HepG2 (cell line): ENCODE measurements around the gene TSHZ2. TPM values are rescaled to one million over a fixed set of nuclear protein-coding genes. Genes with fewer than 3 reads are reported as not detected.

Experiments used
- AKAP8 ChIP-seq: sonication (generic); formaldehyde crosslinking; IDR thresholded peaks from 2 replicates; pipeline ENCODE4 v1.5.1; 2020; ENCODE audit warnings: mild to moderate bottlenecking, missing genetic modification reagents
- ATF7 ChIP-seq, 2 experiments: fragments of 450-650 bp in 1 of 2; sonication (generic) in 1 of 2; formaldehyde crosslinking in 1 of 2; IDR thresholded peaks; 2 replicates each; pipeline versions ENCODE4 v1.4.0 to v1.6.1; 2016 to 2020; ENCODE audit warnings: antibody characterized with exemption in 1 of 2, mild to moderate bottlenecking in 1 of 2, missing genetic modification reagents in 1 of 2
- CHCHD3 ChIP-seq: sonication (generic); formaldehyde crosslinking; IDR thresholded peaks from 2 replicates; pipeline ENCODE4 v1.8.0; 2022; ENCODE audit warnings: mild to moderate bottlenecking, missing genetic modification reagents, moderate library complexity
- DZIP1 ChIP-seq: sonication (generic); formaldehyde crosslinking; IDR thresholded peaks from 2 replicates; pipeline ENCODE4 v1.5.0; 2020; ENCODE audit warnings: mild to moderate bottlenecking, missing genetic modification reagents
- FIP1L1 ChIP-seq: fragments of 200-400 bp; formaldehyde crosslinking; IDR thresholded peaks from 2 replicates; pipeline ENCODE4 v1.6.1; 2018; ENCODE audit warnings: low read depth, mild to moderate bottlenecking, low read length, moderate library complexity, borderline replicate concordance; ENCODE audit not compliant: insufficient read depth
- FOXP1 ChIP-seq, 2 experiments: fragments of 450-650 bp in 1 of 2; IDR thresholded peaks; 2 replicates each; pipeline ENCODE4 v1.6.1; 2017 to 2018; ENCODE audit warnings: antibody characterized with exemption in 1 of 2
- GATAD2A ChIP-seq: IDR thresholded peaks from 2 replicates; pipeline ENCODE4 v1.6.1; 2016
- HINFP ChIP-seq: sonication (generic); formaldehyde crosslinking; IDR thresholded peaks from 2 replicates; pipeline ENCODE4 v1.4.0; 2020; ENCODE audit warnings: low read depth, mild to moderate bottlenecking, missing genetic modification reagents
- HOMEZ ChIP-seq: IDR thresholded peaks from 2 replicates; pipeline ENCODE4 v1.6.1; 2016; ENCODE audit warnings: low read depth
- ISX ChIP-seq: sonication (generic); formaldehyde crosslinking; conservative IDR thresholded peaks from 2 replicates; pipeline ENCODE4 v1.5.0; 2020; ENCODE audit warnings: missing genetic modification reagents
- MAFG ChIP-seq: sonication (generic); formaldehyde crosslinking; IDR thresholded peaks from 2 replicates; pipeline ENCODE4 v1.5.1; 2020; ENCODE audit warnings: mild to moderate bottlenecking, missing genetic modification reagents
- RXRA ChIP-seq: sonication (generic); formaldehyde crosslinking; IDR thresholded peaks from 2 replicates; pipeline ENCODE4 v1.5.1; 2020; ENCODE audit warnings: missing genetic modification reagents
- TAF1 ChIP-seq: sonication (generic); formaldehyde crosslinking; IDR thresholded peaks from 2 replicates; pipeline ENCODE4 v1.4.0; 2020; ENCODE audit warnings: missing genetic modification reagents
- TCF7 ChIP-seq: sonication (generic); IDR thresholded peaks from 2 replicates; pipeline ENCODE4 v1.6.1; 2016; ENCODE audit warnings: antibody characterized with exemption, low read depth
- ZBTB33 ChIP-seq: sonication (generic); formaldehyde crosslinking; IDR thresholded peaks from 2 replicates; pipeline ENCODE4 v1.4.0; 2020; ENCODE audit warnings: missing genetic modification reagents
- ZBTB8A ChIP-seq: sonication (generic); formaldehyde crosslinking; IDR thresholded peaks from 2 replicates; pipeline ENCODE4 v1.4.0; 2020; ENCODE audit warnings: mild to moderate bottlenecking, low read depth, missing genetic modification reagents, borderline replicate concordance
- ZNF570 ChIP-seq: sonication (generic); formaldehyde crosslinking; IDR thresholded peaks from 2 replicates; pipeline ENCODE4 v1.4.0; 2020; ENCODE audit warnings: mild to moderate bottlenecking, missing genetic modification reagents, borderline replicate concordance
- ZNF619 ChIP-seq: sonication (generic); formaldehyde crosslinking; IDR thresholded peaks from 2 replicates; pipeline ENCODE4 v1.4.0; 2020; ENCODE audit warnings: mild to moderate bottlenecking, missing genetic modification reagents
- ZNF784 ChIP-seq: sonication (generic); formaldehyde crosslinking; IDR thresholded peaks from 2 replicates; pipeline ENCODE4 v1.5.1; 2020; ENCODE audit warnings: missing genetic modification reagents, mild to moderate bottlenecking, borderline replicate concordance
- ZSCAN21 ChIP-seq: sonication (generic); formaldehyde crosslinking; IDR thresholded peaks from 2 replicates; pipeline ENCODE4 v1.8.0; 2022; ENCODE audit warnings: mild to moderate bottlenecking, missing genetic modification reagents, moderate library complexity, borderline replicate concordance
- polyA plus RNA-seq, 8 experiments: library from polyadenylated mRNA; depleted of rRNA in 3 of 8; stranded (reverse) in 7 of 8; unstranded in 1 of 8; fragments of >200 nt; fragmentation: Illumina TruSeq in 4 of 8; extraction: Trizol in 4 of 8; gene quantifications; 2 replicates each; pipeline versions ENCODE4 v1.2.1 to v1.2.3, GENCODE V29; 2011 to 2016; ENCODE audit warnings: low read depth in 4 of 8, missing spikeins in 1 of 8, mixed read lengths in 1 of 8; ENCODE audit not compliant: insufficient read depth in 1 of 8
- total RNA-seq, 5 experiments: library from RNA; depleted of rRNA; stranded (reverse); fragments of >200 nt; fragmentation: Illumina TruSeq; extraction: Trizol; gene quantifications; 2 replicates each; pipeline ENCODE4 v1.2.3, GENCODE V29; 2016; ENCODE audit warnings: low read depth in 1 of 5

Gene TSHZ2
- total and polyA plus RNA-seq, 2 of the 13 experiments (the other 11 are each of a cell fraction or from before 2014, with no cell fraction given) = 0.01 TPM; not detected in 1

GRCh38 chr20:53513489-53514298, 541.5 kb downstream of the TSHZ2 start (continued):
- TF ChIP-seq ISX (CRISPR knock-in tag) (no peak), ZBTB33 (CRISPR knock-in tag) (no peak), ZBTB8A (CRISPR knock-in tag) (no peak), TAF1 (CRISPR knock-in tag) (peak; percentile 33; the same call in 1 of the 2 replicates), GATAD2A (CRISPR knock-in tag) (peak; percentile 66), MAFG (CRISPR knock-in tag) (no peak), RXRA (CRISPR knock-in tag) (0 out of 2 replicates have a peak, but pooled peaks have one; percentile 37), ATF7 (IDR thresholded peaks at IDR 0.05) (no peak), ATF7 (CRISPR knock-in tag; IDR thresholded peaks at IDR 0.05) (peak; percentile 61; the same call in 1 of the 2 replicates), FOXP1 (IDR thresholded peaks at IDR 0.05) (no peak), FOXP1 (CRISPR knock-in tag; IDR thresholded peaks at IDR 0.05) (peak; percentile 27; the same call in 1 of the 2 replicates), CHCHD3 (no peak), ZNF784 (CRISPR knock-in tag) (peak; percentile 59; the same call in 1 of the 2 replicates), HINFP (no peak), TCF7 (peak; percentile 52), ZNF570 (CRISPR knock-in tag) (no peak), ZNF619 (CRISPR knock-in tag) (no peak), AKAP8 (no peak), HOMEZ (CRISPR knock-in tag) (0 out of 2 replicates have a peak, but pooled peaks have one; percentile 18), DZIP1 (no peak), FIP1L1 (no peak), ZSCAN21 (no peak)
